HepG2 (cell line): ENCODE results near the gene CTCF. TPM values are rescaled to one million over a fixed set of nuclear protein-coding genes. Genes with fewer than 3 reads are reported as not detected.

Experiments
- AKNA ChIP-seq: sonication (generic); formaldehyde crosslinking; IDR thresholded peaks from 2 replicates; pipeline ENCODE4 v1.4.0; 2020; ENCODE audit warnings: missing genetic modification reagents, borderline replicate concordance
- ATF6 ChIP-seq: sonication (generic); formaldehyde crosslinking; conservative IDR thresholded peaks from 2 replicates; pipeline ENCODE4 v1.4.0; 2020; ENCODE audit warnings: missing genetic modification reagents
- CREB1 ChIP-seq, 2 experiments: fragments of 450-650 bp in 1 of 2; IDR thresholded peaks; 2 replicates each; pipeline ENCODE4 v1.6.1; 2016 to 2017; ENCODE audit warnings: control low read depth in 1 of 2, mild to moderate bottlenecking in 1 of 2, missing compliant biosample characterization in 1 of 2, missing genetic modification characterization in 1 of 2
- DMAP1 ChIP-seq: IDR thresholded peaks from 2 replicates; pipeline ENCODE4 v1.6.1; 2016
- GZF1 ChIP-seq: sonication (generic); formaldehyde crosslinking; IDR thresholded peaks from 2 replicates; pipeline ENCODE4 v1.5.1; 2020; ENCODE audit warnings: mild to moderate bottlenecking, missing genetic modification reagents
- PHB2 ChIP-seq: fragments of 450-650 bp; IDR thresholded peaks from 2 replicates; pipeline ENCODE4 v1.6.1; 2018; ENCODE audit not compliant: partially characterized antibody
- RAD21 ChIP-seq: fragments of 450-650 bp; formaldehyde crosslinking; IDR thresholded peaks from 2 replicates; pipeline ENCODE4 v1.5.0; 2020; ENCODE audit warnings: mild to moderate bottlenecking
- ZBTB43 ChIP-seq: sonication (generic); formaldehyde crosslinking; conservative IDR thresholded peaks from 2 replicates; pipeline ENCODE4 v1.4.0; 2020; ENCODE audit warnings: missing genetic modification reagents
- ZNF609 ChIP-seq: sonication (generic); formaldehyde crosslinking; IDR thresholded peaks from 2 replicates; pipeline ENCODE4 v1.4.0; 2020; ENCODE audit warnings: mild to moderate bottlenecking, missing genetic modification reagents, borderline replicate concordance
- polyA plus RNA-seq, 8 experiments: library from polyadenylated mRNA; depleted of rRNA in 3 of 8; stranded (reverse) in 7 of 8; unstranded in 1 of 8; fragments of >200 nt; fragmentation: Illumina TruSeq in 4 of 8; extraction: Trizol in 4 of 8; gene quantifications; 2 replicates each; pipeline versions ENCODE4 v1.2.1 to v1.2.3, GENCODE V29; 2011 to 2016; ENCODE audit warnings: low read depth in 4 of 8, missing spikeins in 1 of 8, mixed read lengths in 1 of 8; ENCODE audit not compliant: insufficient read depth in 1 of 8
- total RNA-seq, 5 experiments: library from RNA; depleted of rRNA; stranded (reverse); fragments of >200 nt; fragmentation: Illumina TruSeq; extraction: Trizol; gene quantifications; 2 replicates each; pipeline ENCODE4 v1.2.3, GENCODE V29; 2016; ENCODE audit warnings: low read depth in 1 of 5

Gene CTCF
- total and polyA plus RNA-seq, 2 of the 13 experiments (the other 11 are each of a cell fraction or from before 2014, with no cell fraction given) = 19.5 to 37.5 TPM

- TF ChIP-seq AKNA (CRISPR knock-in tag) (peak; percentile 62; the same call in 1 of the 2 replicates), RAD21 (CRISPR knock-in tag) (no peak; the same call in 1 of the 2 replicates), ATF6 (CRISPR knock-in tag) (peak; percentile 39; the same call in 1 of the 2 replicates), CREB1 (IDR thresholded peaks at IDR 0.05) (peak; percentile 67), CREB1 (CRISPR knock-in tag; IDR thresholded peaks at IDR 0.05) (no peak), ZBTB43 (CRISPR knock-in tag) (no peak; the same call in 1 of the 2 replicates), ZNF609 (CRISPR knock-in tag) (peak; percentile 66), GZF1 (no peak; the same call in 1 of the 2 replicates), PHB2 (no peak), DMAP1 (CRISPR knock-in tag) (peak; percentile 90)
Observed at GRCh38 chr16:67659675-67660563, 97.6 kb downstream of the CTCF start, which contains the start of gene ACD (continued).
